SK-N-SH (cell line): Measurements from ENCODE around the gene NUFIP1. TPM values are rescaled to one million over a fixed set of nuclear protein-coding genes. Genes with fewer than 3 reads are reported as not detected.

Source experiments
- CTCF ChIA-PET: fragments of 300-600, 350-600 bp; formaldehyde crosslinking; extraction: SDS; loops from one replicate; lab custom pipeline; 2021; lab: Yijun Ruan, JAX
- POLR2A ChIA-PET: fragments of 350-600 bp; sonication (Branson Sonifier 250); formaldehyde crosslinking; extraction: SDS; loops from one replicate; lab custom pipeline; 2020; ENCODE audit warnings: antibody characterized with exemption, inconsistent platforms; lab: Yijun Ruan, JAX
- DNase-seq: peaks from one replicate; pipeline ENCODE4 v3.0.0; 2012
- H2AFZ ChIP-seq: fragments of 200-600 bp; sonication (generic); 2 replicates; pipeline ENCODE4 v1.8.1; 2016; ENCODE audit warnings: antibody characterized with exemption, mild to moderate bottlenecking, low read depth
- H3F3A ChIP-seq: fragments of 200-600 bp; sonication (generic); replicated peaks from 2 replicates; pipeline ENCODE3; 2016; ENCODE audit warnings: antibody characterized with exemption, mild to moderate bottlenecking; ENCODE audit not compliant: insufficient read depth
- H3K27ac ChIP-seq, 2 experiments: fragments of 200-500 bp in 1 of 2; fragments of 200-600 bp in 1 of 2; sonication (Bioruptor generic) in 1 of 2; sonication (generic), shearing (Covaris generic) in 1 of 2; 2 replicates each; pipeline versions ENCODE4 v1.5.1 to v1.6.1; 2014 to 2016; ENCODE audit warnings: low read depth in 2 of 2, inconsistent platforms in 1 of 2, low read length in 1 of 2, mild to moderate bottlenecking in 1 of 2, mixed read lengths in 1 of 2
- H3K27me3 ChIP-seq: fragments of 200-600 bp; sonication (generic), shearing (Covaris generic); 2 replicates; pipeline ENCODE4 v1.6.1; 2016; ENCODE audit warnings: mixed run types; ENCODE audit not compliant: insufficient read depth
- H3K36me3 ChIP-seq, 2 experiments: fragments of 200-500 bp in 1 of 2; fragments of 200-600 bp in 1 of 2; sonication (Bioruptor generic) in 1 of 2; sonication (generic) in 1 of 2; replicated peaks in 1 of 2; 2 replicates each; pipeline versions ENCODE3 to v1.5.1; 2014 to 2016; ENCODE audit warnings: low read length in 1 of 2, mild to moderate bottlenecking in 1 of 2; ENCODE audit not compliant: insufficient read depth in 2 of 2, control insufficient read depth in 1 of 2
- H3K4me1 ChIP-seq, 2 experiments: fragments of 200-500 bp in 1 of 2; fragments of 200-600 bp in 1 of 2; sonication (Bioruptor generic) in 1 of 2; sonication (generic), shearing (Covaris generic) in 1 of 2; 2 replicates each; pipeline versions ENCODE4 v1.5.1 to v1.6.1; 2014 to 2016; ENCODE audit warnings: low read depth in 1 of 2, low read length in 1 of 2, mixed run types in 1 of 2; ENCODE audit not compliant: insufficient read depth in 2 of 2, control insufficient read depth in 1 of 2
- H3K4me2 ChIP-seq: fragments of 200-600 bp; sonication (generic), shearing (Covaris generic); 2 replicates; pipeline ENCODE4 v1.6.1; 2017; ENCODE audit warnings: mixed run types
- H3K4me3 ChIP-seq, 2 experiments: fragments of 200-500 bp in 1 of 2; fragments of 200-600 bp in 1 of 2; sonication (Bioruptor generic) in 1 of 2; sonication (generic), shearing (Covaris generic) in 1 of 2; 2 replicates each; pipeline versions ENCODE4 v1.5.1 to v1.8.1; 2014 to 2016; ENCODE audit warnings: low read depth in 2 of 2, inconsistent platforms in 1 of 2, low read length in 1 of 2, mild to moderate bottlenecking in 1 of 2, mixed read lengths in 1 of 2, moderate library complexity in 1 of 2
- H3K79me2 ChIP-seq: fragments of 200-600 bp; sonication (generic); 2 replicates; pipeline ENCODE4 v1.8.1; 2017; ENCODE audit warnings: mild to moderate bottlenecking; ENCODE audit not compliant: insufficient read depth
- H3K9ac ChIP-seq: fragments of 200-600 bp; sonication (generic); 2 replicates; pipeline ENCODE4 v1.6.1; 2017; ENCODE audit warnings: mixed run types
- H3K9me2 ChIP-seq: fragments of 200-600 bp; sonication (generic); 2 replicates; pipeline ENCODE4 v1.6.1; 2017; ENCODE audit warnings: mixed run types
- H3K9me3 ChIP-seq: fragments of 200-600 bp; sonication (generic); 2 replicates; pipeline ENCODE4 v1.6.1; 2017; ENCODE audit warnings: mixed run types, mild to moderate bottlenecking, moderate library complexity
- H4K20me1 ChIP-seq: fragments of 200-600 bp; sonication (generic); 2 replicates; pipeline ENCODE4 v1.6.1; 2017; ENCODE audit warnings: mild to moderate bottlenecking, mixed run types; ENCODE audit not compliant: insufficient read depth
- CTCF ChIP-seq: fragments of 200-600 bp; sonication (generic); IDR thresholded peaks from 2 replicates; pipeline ENCODE4 v1.6.1; 2017; ENCODE audit warnings: antibody characterized with exemption, mild to moderate bottlenecking, moderate library complexity
- ELF1 ChIP-seq: IDR thresholded peaks from 2 replicates; pipeline ENCODE4 v1.4.0; 2012
- EP300 ChIP-seq, 2 experiments: IDR thresholded peaks; 2 replicates each; pipeline versions ENCODE4 v1.4.0 to v1.6.1; 2012; ENCODE audit warnings: borderline replicate concordance in 1 of 2, low read depth in 1 of 2, low read length in 1 of 2
- EZH2phosphoT487 ChIP-seq: fragments of 200-600 bp; sonication (generic); IDR thresholded peaks from 2 replicates; pipeline ENCODE4 v1.6.1; 2017; ENCODE audit warnings: low read depth, mixed run types, mild to moderate bottlenecking, antibody characterized with exemption, moderate library complexity, borderline replicate concordance
- FOSL2 ChIP-seq: IDR thresholded peaks from 2 replicates; pipeline ENCODE4 v1.4.0; 2012; ENCODE audit warnings: low read depth, mild to moderate bottlenecking, moderate library complexity, borderline replicate concordance
- IRF3 ChIP-seq: fragments of 150-350 bp; IDR thresholded peaks from 2 replicates; pipeline ENCODE4 v1.6.1; 2016; ENCODE audit warnings: mild to moderate bottlenecking, low read depth, low read length
- JUND ChIP-seq: IDR thresholded peaks from 2 replicates; pipeline ENCODE4 v1.4.0; 2012
- MAX ChIP-seq: IDR thresholded peaks from 2 replicates; pipeline ENCODE4 v1.4.0; 2012; ENCODE audit warnings: low read depth
- MEF2A ChIP-seq: IDR thresholded peaks from 2 replicates; pipeline ENCODE4 v1.4.0; 2012; ENCODE audit warnings: low read depth, borderline replicate concordance
- MXI1 ChIP-seq: IDR thresholded peaks from 2 replicates; pipeline ENCODE4 v1.6.1; 2012; ENCODE audit warnings: mild to moderate bottlenecking, low read depth, low read length, improper control_type of control experiment
- NRF1 ChIP-seq: IDR thresholded peaks from 2 replicates; pipeline ENCODE4 v1.6.1; 2012; ENCODE audit warnings: low read depth, mild to moderate bottlenecking, low read length
- RAD21 ChIP-seq: IDR thresholded peaks from 2 replicates; pipeline ENCODE4 v1.6.1; 2012; ENCODE audit warnings: mild to moderate bottlenecking, low read length
- SIN3A ChIP-seq: IDR thresholded peaks from 2 replicates; pipeline ENCODE4 v1.6.1; 2012; ENCODE audit warnings: low read depth, mild to moderate bottlenecking, low read length, moderate library complexity, borderline replicate concordance
- TAF1 ChIP-seq: IDR thresholded peaks from 2 replicates; pipeline ENCODE4 v1.6.1; 2012; ENCODE audit warnings: low read depth, mild to moderate bottlenecking, low read length, moderate library complexity, borderline replicate concordance
- TCF12 ChIP-seq: IDR thresholded peaks from 2 replicates; pipeline ENCODE4 v1.4.0; 2012
- USF1 ChIP-seq: IDR thresholded peaks from 2 replicates; pipeline ENCODE4 v1.4.0; 2012; ENCODE audit warnings: low read depth, borderline replicate concordance
- ZBTB33 ChIP-seq: IDR thresholded peaks from 2 replicates; pipeline ENCODE4 v1.4.0; 2012; ENCODE audit warnings: low read depth, borderline replicate concordance
- WGBS: methylation state at CpG from one replicate; pipeline ENCODE4 v1.1.6; 2017; ENCODE audit warnings: low lambda C conversion rate; 5-methylcytosine and 5-hydroxymethylcytosine counted together
- polyA plus RNA-seq, 3 experiments: library from polyadenylated mRNA; depleted of rRNA; stranded (reverse); fragments of >200 nt; gene quantifications; 2 replicates each; pipeline ENCODE4 v1.2.3, GENCODE V29; 2012

The NUFIP1 gene
- polyA plus RNA-seq, 1 of the 3 experiments (the other 2 are of a cell fraction) = 1.9 TPM

- DNase-seq = no peak
- no peaks in the 10 kb centered on the region for H3K9me2 ChIP-seq
- H2AFZ ChIP-seq = no peak overlapping the region
- no peaks in the 10 kb centered on the region for H4K20me1 ChIP-seq
- H3K4me2 ChIP-seq = no peak overlapping the region
- H3K9me3 ChIP-seq = no peaks in the 10 kb centered on the region
- no peak overlapping the region for H3K4me3 ChIP-seq
- 97% methylated on average over 7 of the region's 7 CpGs for WGBS
- peaks cover 0 to 4% of the 10 kb centered on the region in 2 experiments; a peak in 1 of 4 replicates for H3K4me1 ChIP-seq
- no peak overlapping the region for H3K9ac ChIP-seq
- H3K79me2 ChIP-seq = no peaks in the 10 kb centered on the region
- ChIA-PET CTCF (interaction anchor here (1.8 to 6.3 kb wide), 3 partner anchors 13 to 18 kb away, joined by 4 to 24 read pairs (median 7); no protein-coding TSS in a partner anchor), POLR2A (no interaction called here)
- TF ChIP-seq CTCF (no peak), ELF1 (no peak), TAF1 (no peak), MXI1 (no peak), TCF12 (no peak), ZBTB33 (no peak), RAD21 (no peak), JUND (no peak), MAX (no peak), EP300 (IDR thresholded peaks at IDR 0.05; ENCODE audit: borderline replicate concordance in 1 of 2, low read depth in 1 of 2, low read length in 1 of 2) (no peak), FOSL2 (no peak), EZH2phosphoT487 (no peak), SIN3A (no peak), USF1 (no peak), NRF1 (no peak), IRF3 (no peak), MEF2A (no peak)
- H3K27me3 ChIP-seq = no peaks in the 10 kb centered on the region
- peaks cover 8% of the 10 kb centered on the region for H3F3A ChIP-seq
- H3K27ac ChIP-seq = no peak overlapping the region
- H3K36me3 ChIP-seq = peaks cover 28% of the 10 kb centered on the region in 2 experiments
Observed at GRCh38 chr13:44954224-44954623, 35.0 kb downstream of the NUFIP1 start.
